HAP-1 (cell line): ENCODE measurements around the gene TMED5.
"Not testable (repeated sequence)": the region's sequence is repeated elsewhere in the genome, so short reads cannot be mapped to it uniquely, and the experiment has no call there.

Experiments used
- DNase-seq, 2 experiments: peaks; one replicate each; pipeline ENCODE4 v3.0.0-alpha.2; 2016 to 2020; ENCODE audit warnings: low spot score in 2 of 2
- H3K27me3 ChIP-seq: fragments of 250-450 bp; sonication (Bioruptor Pico); 2 replicates; pipeline ENCODE4 v1.5.1; 2020; ENCODE audit warnings: low read depth, mild to moderate bottlenecking, moderate library complexity
- H3K36me3 ChIP-seq: fragments of 250-450 bp; sonication (Bioruptor Pico); replicated peaks from 2 replicates; pipeline ENCODE4 v1.5.1; 2020; ENCODE audit warnings: mild to moderate bottlenecking
- H3K4me1 ChIP-seq: fragments of 250-450 bp; sonication (Bioruptor Pico); 2 replicates; pipeline ENCODE4 v1.5.1; 2020; ENCODE audit warnings: mild to moderate bottlenecking
- H3K4me3 ChIP-seq: fragments of 250-450 bp; sonication (Bioruptor Pico); 2 replicates; pipeline ENCODE4 v1.5.1; 2020; ENCODE audit warnings: mild to moderate bottlenecking, moderate library complexity
- H3K9me3 ChIP-seq: fragments of 250-450 bp; sonication (Bioruptor Pico); 2 replicates; pipeline ENCODE4 v1.5.1; 2020; ENCODE audit warnings: mild to moderate bottlenecking, moderate library complexity
- in situ Hi-C: fragments of 300-500 bp; cut with MboI; formaldehyde crosslinking; loops from 3 replicates; pipeline ENCODE4 v1.14.3; 2020; ENCODE audit warnings: low sequenced_read_pairs, inconsistent platforms, mixed read lengths

Gene TMED5

DNA sequence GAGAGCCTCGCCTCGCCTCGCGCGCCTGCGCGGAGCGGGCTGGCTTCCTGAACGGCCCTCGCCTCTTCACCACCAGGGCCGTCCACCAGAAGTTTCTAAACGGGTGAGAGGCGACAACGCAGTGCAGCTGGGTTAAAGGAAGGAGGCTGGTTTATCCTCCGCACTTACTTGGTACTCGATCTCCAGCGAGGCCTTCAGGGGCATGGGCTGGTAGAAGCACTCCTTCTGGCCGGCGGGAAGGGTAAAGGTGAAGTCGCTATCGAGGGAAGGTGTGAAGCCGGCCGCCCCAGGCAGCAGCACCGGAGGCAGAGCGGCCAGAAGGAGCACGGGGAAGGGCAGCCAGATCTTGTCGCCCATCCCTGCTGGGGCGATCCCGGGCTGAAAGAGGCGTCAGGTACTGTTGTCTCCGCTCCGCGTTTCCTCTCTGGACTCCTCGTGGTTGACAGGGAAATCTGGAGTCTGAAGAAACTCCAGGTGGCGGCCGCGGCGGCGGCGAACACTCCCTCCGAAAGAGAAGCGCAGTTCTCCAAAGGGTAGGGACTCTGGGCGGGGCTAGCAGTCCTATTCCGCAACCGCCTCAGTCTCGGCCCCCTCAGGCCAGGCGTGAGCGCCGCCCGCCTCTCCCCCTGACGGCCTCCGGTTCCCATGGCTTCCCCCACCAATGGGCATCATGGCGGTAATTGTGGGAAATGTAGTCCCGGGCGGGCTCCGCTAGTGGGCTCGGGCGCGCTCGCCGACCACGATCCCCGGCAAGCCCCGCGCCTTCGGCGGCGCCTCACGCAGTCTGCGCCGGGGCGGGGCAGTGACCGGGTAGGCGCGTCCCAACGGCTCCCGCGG lies at the start of gene TMED5:
TSS of gene TMED5 (minus strand) at position 528 of the 837 bp plus-strand sequence. CDS start at position 357, 171 bp downstream.
- no peaks in the 10 kb centered on the region for H3K36me3 ChIP-seq
- peak within 1 kb of the TSS; percentile 61 for H3K4me3 ChIP-seq
- H3K9me3 ChIP-seq, result no peaks in the 10 kb centered on the region
- peaks cover 16% of the 10 kb centered on the region for H3K4me1 ChIP-seq
- in situ Hi-C loops, result no loop called here
- H3K27me3 ChIP-seq, result no peaks in the 10 kb centered on the region
- DNase-seq, result peak; percentile 98 to 99

DNA sequence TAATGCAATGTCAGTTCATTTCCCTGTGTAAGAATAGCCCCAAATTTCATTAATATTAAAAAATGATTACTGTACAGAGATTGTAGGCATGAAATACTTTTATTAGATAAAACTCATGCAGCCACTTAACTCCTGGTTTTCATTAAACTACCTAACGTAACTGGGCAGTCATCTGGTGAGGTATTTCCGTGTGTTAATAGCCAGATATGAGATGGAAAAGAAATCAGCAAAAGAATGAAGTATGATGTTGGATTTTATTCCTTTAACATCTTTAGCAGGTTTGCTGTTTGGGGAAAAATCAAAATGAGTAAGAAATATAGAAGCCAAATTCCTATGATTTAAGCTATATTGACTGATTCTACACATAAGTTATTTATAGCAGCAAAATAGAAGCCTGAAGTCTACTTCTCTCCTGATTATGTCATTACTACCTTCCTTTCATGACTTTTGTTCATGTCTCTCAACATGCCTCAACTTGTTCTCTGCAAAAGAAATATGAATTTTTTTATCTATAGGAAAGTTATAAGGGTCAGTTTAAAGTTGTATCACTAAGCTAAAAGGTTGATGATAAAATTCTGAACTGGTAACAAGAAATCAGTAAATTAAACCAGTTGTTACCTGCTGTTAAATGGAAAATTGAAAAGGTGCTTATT lies 42.9 kb upstream of the TMED5 start:
- DNase-seq, result no peak
- H3K4me1 ChIP-seq, result 0 out of 2 replicates have a peak, but pooled peaks cover 3% of the 10 kb centered on the region
- peaks cover 21% of the 10 kb centered on the region for H3K36me3 ChIP-seq
- no peaks in the 10 kb centered on the region for H3K9me3 ChIP-seq
- H3K4me3 ChIP-seq, result no peak overlapping the region
- in situ Hi-C loops, result no loop called here
- H3K27me3 ChIP-seq, result no peaks in the 10 kb centered on the region

DNA sequence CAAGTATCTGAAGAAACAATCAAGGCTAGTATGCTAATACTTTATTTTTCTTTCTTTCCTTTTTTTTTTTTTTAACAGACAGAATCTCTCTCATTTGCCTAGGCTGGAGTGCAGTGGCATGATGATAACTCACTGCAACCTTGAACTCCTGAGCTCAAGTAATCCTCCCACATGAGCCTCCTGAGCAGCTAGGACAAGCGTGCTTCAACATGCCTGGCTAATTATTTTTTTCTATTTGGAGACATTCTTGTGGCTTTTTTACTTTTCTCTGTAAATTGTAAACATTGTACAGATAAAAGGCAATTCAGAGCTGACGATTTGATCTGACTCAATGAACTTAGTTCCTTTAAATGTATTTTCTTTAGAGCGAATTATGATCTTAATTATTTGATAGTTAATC lies 41.7 kb upstream of the TMED5 start:
- 0 out of 2 replicates have a peak, but pooled peaks cover 3% of the 10 kb centered on the region for H3K4me1 ChIP-seq
- in situ Hi-C loops, result no loop called here
- no peaks in the 10 kb centered on the region for H3K9me3 ChIP-seq
- peak; percentile 20 to 50 for DNase-seq
- H3K27me3 ChIP-seq, result no peaks in the 10 kb centered on the region
- H3K36me3 ChIP-seq, result peaks cover 24% of the 10 kb centered on the region
- no peak overlapping the region for H3K4me3 ChIP-seq

DNA sequence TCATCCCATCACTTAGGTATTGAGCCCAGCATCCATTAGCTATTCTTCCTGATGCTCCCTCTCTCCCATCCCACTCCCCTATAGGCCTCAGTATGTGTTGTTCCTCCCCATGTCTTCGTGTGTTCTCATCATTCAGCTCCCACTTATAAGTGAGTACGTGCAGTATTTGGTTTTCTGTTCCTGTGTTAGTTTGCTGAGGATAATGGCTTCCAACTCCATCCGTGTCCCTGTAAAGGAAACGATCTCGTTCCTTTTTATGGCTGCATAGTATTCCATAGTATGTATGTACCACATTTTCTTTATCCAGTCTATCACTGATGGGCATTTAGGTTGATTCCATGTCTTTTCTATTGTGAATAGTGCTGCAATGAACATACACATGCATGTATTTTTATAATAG lies 40.5 kb upstream of the TMED5 start:
- peaks cover 24% of the 10 kb centered on the region for H3K36me3 ChIP-seq
- H3K9me3 ChIP-seq, DNase-seq, H3K4me1 ChIP-seq, H3K4me3 ChIP-seq, in situ Hi-C loops, H3K27me3 ChIP-seq: not testable (repeated sequence)

DNA sequence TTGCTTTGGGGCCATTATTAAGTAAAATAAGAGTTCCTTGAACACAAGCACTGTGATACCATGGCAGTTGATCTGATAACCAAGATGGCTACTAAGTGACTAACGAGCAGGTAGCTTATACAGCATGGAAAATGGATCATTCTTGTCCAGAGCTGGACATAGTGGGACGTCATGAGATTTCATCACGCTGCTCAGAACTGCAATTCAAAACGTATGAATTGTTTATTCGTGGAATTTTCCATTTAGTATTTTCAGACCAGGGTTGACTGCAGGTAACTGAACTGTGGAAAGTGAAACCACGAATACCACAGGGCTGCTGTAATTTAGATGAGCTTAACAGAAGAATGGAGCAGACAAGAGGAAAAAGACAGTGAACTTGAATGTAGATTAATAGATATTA lies 39.2 kb upstream of the TMED5 start:
- Histone ChIP-seq H3K36me3 (peaks cover 24% of the 10 kb centered on the region), H3K4me1 (0 out of 2 replicates have a peak, but pooled peaks cover 3% of the 10 kb centered on the region), H3K9me3 (no peaks in the 10 kb centered on the region), H3K4me3 (no peak overlapping the region), H3K27me3 (no peaks in the 10 kb centered on the region)
- no peak for DNase-seq
- in situ Hi-C loops, result no loop called here

DNA sequence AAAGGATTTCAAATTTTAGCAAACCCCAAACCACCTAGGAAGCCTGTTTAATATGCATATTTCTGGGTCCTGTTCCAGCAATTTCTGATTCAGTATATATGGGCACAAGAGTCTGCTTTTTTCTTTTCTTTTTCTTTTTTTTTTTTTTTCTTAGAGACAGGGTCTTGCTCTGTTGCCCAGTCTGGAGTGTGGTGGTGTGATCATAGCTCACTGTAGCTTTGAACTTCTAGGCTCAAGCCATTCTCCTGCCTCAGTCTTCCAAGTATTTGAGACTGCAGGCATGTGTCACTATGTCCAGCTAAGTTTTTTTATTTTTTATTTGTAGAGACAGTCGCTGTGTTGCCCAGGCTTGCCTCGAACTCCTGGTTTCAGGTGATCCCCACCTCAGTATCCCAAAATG lies 35.1 kb upstream of the TMED5 start:
- Histone ChIP-seq H3K4me3 (no peak overlapping the region), H3K27me3 (no peaks in the 10 kb centered on the region), H3K4me1 (no peaks in the 10 kb centered on the region), H3K36me3 (peaks cover 14% of the 10 kb centered on the region), H3K9me3 (no peaks in the 10 kb centered on the region)
- no peak for DNase-seq
- in situ Hi-C loops, result no loop called here

DNA sequence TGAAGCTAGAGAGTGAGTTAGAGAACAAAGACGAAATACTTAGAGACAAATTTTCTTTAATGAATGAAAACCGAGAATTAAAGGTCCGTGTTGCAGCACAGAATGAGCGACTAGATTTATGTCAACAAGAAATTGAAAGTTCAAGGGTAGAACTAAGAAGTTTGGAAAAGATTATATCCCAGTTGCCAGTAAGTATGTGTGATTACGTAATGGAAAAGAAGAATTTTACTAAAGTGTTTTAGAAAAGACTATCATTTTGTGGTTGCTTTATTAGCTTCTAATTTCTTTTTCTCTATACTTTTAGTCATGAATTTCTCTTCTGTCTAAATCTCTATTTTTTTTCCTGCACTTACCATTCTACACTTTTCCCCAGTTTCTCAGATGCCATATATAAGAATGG lies 27.0 kb upstream of the TMED5 start:
- DNase-seq, result no peak
- Histone ChIP-seq H3K36me3 (peaks cover 14% of the 10 kb centered on the region), H3K4me3 (no peak overlapping the region), H3K9me3 (no peaks in the 10 kb centered on the region), H3K27me3 (no peaks in the 10 kb centered on the region), H3K4me1 (no peaks in the 10 kb centered on the region)
- in situ Hi-C loops, result no loop called here

DNA sequence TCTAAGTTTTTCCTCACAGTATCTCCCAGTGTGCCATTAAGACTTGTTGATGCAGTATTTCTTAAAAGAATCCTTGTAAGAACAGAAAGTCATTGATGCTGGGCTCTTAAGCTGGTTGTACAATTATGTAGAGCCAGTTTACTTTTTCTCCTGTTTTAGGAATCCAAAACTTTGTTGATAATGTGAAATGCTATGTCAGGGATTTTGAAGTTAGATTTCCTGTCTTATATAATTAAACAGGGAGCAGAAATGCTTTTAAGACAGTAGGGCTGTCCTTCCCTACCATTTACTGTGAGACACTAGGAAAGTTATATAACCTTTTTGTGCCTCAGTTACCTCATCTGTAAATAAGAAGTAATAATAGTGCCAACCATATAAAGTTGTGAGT lies 26.3 kb upstream of the TMED5 start:
- no peaks in the 10 kb centered on the region for H3K9me3 ChIP-seq
- H3K27me3 ChIP-seq, result no peaks in the 10 kb centered on the region
- H3K36me3 ChIP-seq, result peaks cover 14% of the 10 kb centered on the region
- in situ Hi-C loops, result no loop called here
- H3K4me3 ChIP-seq, result no peak overlapping the region
- H3K4me1 ChIP-seq, result no peaks in the 10 kb centered on the region
- DNase-seq, result no peak

DNA sequence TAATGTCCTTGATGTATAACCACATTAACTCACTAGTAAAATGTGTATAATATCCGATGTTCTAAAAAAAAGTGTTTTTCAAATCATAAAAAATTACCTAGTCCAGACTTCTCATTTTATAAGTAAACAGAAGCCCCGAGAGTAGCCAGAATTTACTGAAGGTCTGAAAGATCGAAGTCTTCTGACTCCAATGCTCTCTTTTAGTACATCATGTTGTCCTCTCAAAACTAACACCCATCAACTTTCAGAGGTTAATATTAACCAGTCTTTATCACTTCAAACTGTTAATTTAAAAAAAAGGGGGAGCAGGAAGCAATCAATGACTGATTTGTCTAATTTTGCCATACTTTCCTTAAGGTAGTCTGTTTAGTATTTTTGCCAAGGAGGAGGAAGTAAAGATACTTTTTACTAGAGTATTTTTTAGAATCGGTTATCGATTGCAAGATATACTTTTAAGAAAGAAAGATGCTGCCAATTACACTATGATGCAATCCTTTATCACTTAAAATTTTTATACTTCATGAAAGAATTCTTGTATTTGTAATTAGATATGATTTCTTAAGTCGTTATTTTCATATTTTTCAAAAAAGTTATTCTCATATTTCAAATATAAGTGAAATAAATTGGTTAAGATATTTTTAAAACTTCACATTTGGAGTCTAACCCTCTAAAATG lies 25.8 kb upstream of the TMED5 start:
- in situ Hi-C loops, result no loop called here

DNA sequence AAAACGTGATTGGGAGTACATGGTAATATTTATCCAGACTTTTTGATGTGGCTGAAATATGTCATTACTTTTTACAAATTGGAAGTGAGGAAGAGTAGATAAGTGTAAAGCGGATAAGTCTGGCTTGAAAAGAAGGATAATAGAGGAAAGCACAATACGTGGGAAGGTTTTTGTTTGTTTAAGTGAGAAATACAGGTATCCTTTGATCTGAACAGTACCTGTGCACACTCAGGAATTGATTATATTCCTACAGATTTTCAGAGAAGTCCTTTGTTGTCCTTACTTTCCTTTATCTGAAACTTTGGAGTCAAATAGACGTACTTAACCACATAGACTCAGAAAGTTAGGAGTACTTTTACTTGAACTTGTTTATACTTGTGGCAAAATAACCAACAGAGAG lies 20.5 kb upstream of the TMED5 start:
- peaks cover 3% of the 10 kb centered on the region; the same call in 1 of the 2 replicates for H3K36me3 ChIP-seq
- DNase-seq, result no peak
- no peaks in the 10 kb centered on the region for H3K9me3 ChIP-seq
- in situ Hi-C loops, result no loop called here
- H3K27me3 ChIP-seq, result no peaks in the 10 kb centered on the region
- H3K4me1 ChIP-seq, result no peaks in the 10 kb centered on the region
- H3K4me3 ChIP-seq, result no peak overlapping the region

More for the DNA sequence above, 25.8 kb upstream of the TMED5 start:
- Histone ChIP-seq H3K4me1 (no peaks in the 10 kb centered on the region), H3K9me3 (no peaks in the 10 kb centered on the region), H3K4me3 (no peak overlapping the region), H3K36me3 (peaks cover 14% of the 10 kb centered on the region), H3K27me3 (no peaks in the 10 kb centered on the region)
- no peak for DNase-seq

DNA sequence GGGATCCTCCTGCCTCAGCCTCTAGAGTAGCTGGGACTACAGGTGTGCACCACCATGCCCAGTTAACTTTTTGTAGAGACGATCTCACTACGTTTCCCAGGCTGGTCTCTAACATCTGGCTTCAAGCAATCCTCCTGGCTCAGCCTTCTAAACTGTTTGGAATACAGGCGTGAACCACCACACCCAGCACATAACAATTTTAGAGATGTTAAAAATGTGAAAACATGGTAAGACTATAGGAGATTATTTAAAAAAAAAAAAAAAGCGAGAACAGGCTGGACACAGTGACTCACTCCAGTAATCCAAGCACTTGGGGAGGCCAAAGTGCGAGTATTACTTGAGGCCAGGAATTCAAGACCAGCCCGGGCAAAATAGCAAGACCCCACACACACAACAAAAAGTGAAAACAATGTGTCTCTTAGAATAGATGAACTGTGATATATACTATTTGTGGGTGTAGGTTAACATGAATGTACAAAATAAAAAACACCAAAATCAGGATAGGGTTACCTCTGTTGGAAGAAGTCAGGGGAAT lies 19.9 kb upstream of the TMED5 start:
- Histone ChIP-seq H3K36me3 (peaks cover 3% of the 10 kb centered on the region; the same call in 1 of the 2 replicates), H3K27me3 (no peaks in the 10 kb centered on the region), H3K9me3 (no peaks in the 10 kb centered on the region), H3K4me1 (no peaks in the 10 kb centered on the region), H3K4me3 (no peak overlapping the region)
- no peak for DNase-seq
- in situ Hi-C loops, result no loop called here

DNA sequence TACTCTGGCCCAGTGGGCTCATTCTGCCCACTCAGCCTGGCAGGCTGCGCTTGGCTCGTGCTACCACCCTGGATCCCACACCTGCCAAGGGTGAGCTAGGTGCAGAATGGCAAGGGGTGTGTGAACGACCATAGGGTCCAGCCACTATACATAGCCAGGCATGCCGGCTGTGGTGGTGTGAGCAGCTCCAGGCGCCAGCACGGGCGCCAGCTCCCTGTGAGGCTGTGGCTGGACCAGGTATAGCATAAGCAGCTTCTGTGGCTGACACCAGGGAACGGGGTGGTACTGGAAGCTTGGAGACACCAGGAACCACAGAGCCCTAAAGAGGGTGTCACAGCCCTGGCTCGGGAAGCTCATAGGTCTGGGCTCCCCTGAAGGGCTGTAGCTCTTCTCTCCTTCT lies 18.9 kb upstream of the TMED5 start:
- Histone ChIP-seq H3K27me3 (no peaks in the 10 kb centered on the region), H3K4me3 (no peak overlapping the region), H3K9me3 (no peaks in the 10 kb centered on the region), H3K4me1 (no peaks in the 10 kb centered on the region), H3K36me3 (peaks cover 6% of the 10 kb centered on the region; the same call in 1 of the 2 replicates)
- DNase-seq, result no peak
- in situ Hi-C loops, result no loop called here

DNA sequence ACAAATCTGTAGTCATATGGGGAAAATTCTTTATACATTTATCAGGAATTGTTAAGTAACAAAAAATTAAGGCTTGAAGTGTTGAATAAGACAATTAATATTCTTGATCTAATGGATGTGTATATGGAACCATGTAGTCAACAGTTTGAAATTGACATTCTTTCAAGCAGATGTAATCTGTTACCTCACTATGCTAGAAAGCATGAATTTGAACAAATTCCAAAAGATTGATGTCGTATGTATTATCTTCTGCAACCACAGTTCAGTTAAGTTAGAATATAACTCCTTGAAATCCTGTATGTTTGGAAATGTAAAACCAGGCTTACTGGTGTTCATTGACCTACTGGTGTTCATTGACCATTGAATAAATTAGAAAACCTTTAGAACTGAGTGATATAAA lies 16.4 kb upstream of the TMED5 start:
- Histone ChIP-seq H3K9me3 (no peaks in the 10 kb centered on the region), H3K27me3 (no peaks in the 10 kb centered on the region), H3K36me3 (0 out of 2 replicates have a peak, but pooled peaks cover 12% of the 10 kb centered on the region), H3K4me3 (no peak overlapping the region), H3K4me1 (no peaks in the 10 kb centered on the region)
- in situ Hi-C loops, result no loop called here
- no peak for DNase-seq
